ENCODE measurements around the gene EIF1.
"Not testable (repeated sequence)": the region's sequence is repeated elsewhere in the genome, so short reads cannot be mapped to it uniquely, and the experiment has no call there.

EIF1 gene

GRCh38 chr17:41691031-41691777 is 2.5 kb downstream of the EIF1 start:
- no peak for DNase-seq (ENCODE audit: low spot score)
- TF ChIP-seq CTCF (IDR thresholded peaks at IDR 0.05; ENCODE audit: extremely low read depth, missing control alignments) = no peak

GRCh38 chr17:41692722-41693521 is 4.2 kb downstream of the EIF1 start:
- no peak for DNase-seq (ENCODE audit: low spot score)
- no peak for TF ChIP-seq CTCF (IDR thresholded peaks at IDR 0.05; ENCODE audit: extremely low read depth, missing control alignments)

GRCh38 chr17:41695134-41695661 is 6.5 kb downstream of the EIF1 start:
- DNase-seq (ENCODE audit: low spot score) = no peak
- TF ChIP-seq CTCF (IDR thresholded peaks at IDR 0.05; ENCODE audit: extremely low read depth, missing control alignments) = no peak

GRCh38 chr17:41695954-41696757 is 7.5 kb downstream of the EIF1 start:
- peak; percentile 78 for DNase-seq (ENCODE audit: low spot score)
- TF ChIP-seq CTCF (IDR thresholded peaks at IDR 0.05; ENCODE audit: extremely low read depth, missing control alignments) = peak; percentile 65

- no peak for TF ChIP-seq CTCF (IDR thresholded peaks at IDR 0.05; ENCODE audit: extremely low read depth, missing control alignments)
- no peak for DNase-seq (ENCODE audit: low spot score)
These were observed 8.7 kb downstream of the EIF1 start for GRCh38 chr17:41697122-41697962.

GRCh38 chr17:41700843-41701242 is 12.2 kb downstream of the EIF1 start:
- DNase-seq (ENCODE audit: low spot score) = not testable (repeated sequence)

- no peak for TF ChIP-seq CTCF (IDR thresholded peaks at IDR 0.05; ENCODE audit: extremely low read depth, missing control alignments)
- DNase-seq (ENCODE audit: low spot score) = no peak
These were observed 14.0 kb downstream of the EIF1 start for GRCh38 chr17:41702712-41703111.
